K562 (cell line): Measurements from ENCODE around the gene FHIT. TPM values are rescaled to one million over a fixed set of nuclear protein-coding genes. Genes with fewer than 3 reads are reported as not detected.

ENCODE experiments used
- ATAC-seq: fragments of 200-7000 bp; cut with Tn5 transposase; 3 replicates; pipeline ENCODE4 v1.9.1; 2020; ENCODE audit warnings: moderate library complexity
- BruUV-seq: library from RNA; stranded (reverse); fragments of 400-500 nt; replicated peaks from 2 replicates; lab custom pipeline; 2021; lab: Mats Ljungman, UMichigan
- CTCF ChIA-PET: fragments of 300-600 bp; formaldehyde crosslinking; extraction: SDS; loops from one replicate; lab custom pipeline; 2021; ENCODE audit warnings: low intra/inter-chr PET ratio; lab: Yijun Ruan, JAX
- POLR2A ChIA-PET: fragments of 300-600, 350-650 bp; sonication (Branson Sonifier 250); formaldehyde crosslinking; extraction: SDS; loops from one replicate; lab custom pipeline; 2021; ENCODE audit warnings: antibody characterized with exemption, inconsistent platforms; lab: Yijun Ruan, JAX
- DNase-seq, 4 experiments: peaks; one replicate each; pipeline versions ENCODE4 v3.0.0 to v3.0.0-alpha.2; 2011 to 2018; ENCODE audit warnings: low spot score in 3 of 4, mixed read lengths in 3 of 4; ENCODE audit errors: extremely low read depth in 1 of 4
- FAIRE-seq: peaks from 2 replicates; lab custom pipeline; 2011; peaks lifted over from hg19 to GRCh38; lab: Jason Lieb, UNC
- H2AFZ ChIP-seq: 2 replicates; pipeline ENCODE4 v1.6.0; 2011; ENCODE audit warnings: low read depth, low read length, control low read depth, inconsistent platforms
- H3K27ac ChIP-seq: fragments of 200-600 bp; 3 replicates; pipeline ENCODE4 v1.8.0; 2011; ENCODE audit warnings: low read depth, mild to moderate bottlenecking, control low read depth, inconsistent platforms, low read length, moderate library complexity, mixed read lengths; ENCODE audit errors: extremely low read depth
- H3K27me3 ChIP-seq, 2 experiments: fragments of 300-600 bp in 1 of 2; 2 replicates in 1 of 2; 3 replicates in 1 of 2; pipeline versions ENCODE4 v1.6.0 to v1.8.0; 2011; ENCODE audit warnings: inconsistent platforms in 2 of 2, low read length in 2 of 2, mild to moderate bottlenecking in 1 of 2, mixed read lengths in 1 of 2, moderate library complexity in 1 of 2; ENCODE audit not compliant: control insufficient read depth in 2 of 2, insufficient read depth in 2 of 2
- H3K36me3 ChIP-seq: fragments of 300-600 bp; 3 replicates; pipeline ENCODE4 v1.8.0; 2011; ENCODE audit warnings: mild to moderate bottlenecking, low read length, inconsistent platforms; ENCODE audit not compliant: control insufficient read depth, insufficient read depth
- H3K4me1 ChIP-seq, 2 experiments: fragments of 200-600 bp in 1 of 2; replicated peaks in 1 of 2; 2 replicates in 1 of 2; 3 replicates in 1 of 2; pipeline versions ENCODE4 v1.5.1 to v1.8.0; 2011; ENCODE audit warnings: inconsistent platforms in 2 of 2, low read length in 2 of 2, mild to moderate bottlenecking in 1 of 2, mixed read lengths in 1 of 2, moderate library complexity in 1 of 2; ENCODE audit not compliant: control insufficient read depth in 2 of 2, insufficient read depth in 2 of 2
- H3K4me2 ChIP-seq: 2 replicates; pipeline ENCODE4 v1.6.1; 2011; ENCODE audit warnings: low read length, control low read depth, inconsistent platforms, mixed read lengths; ENCODE audit not compliant: insufficient read depth
- H3K4me3 ChIP-seq: fragments of 200-600 bp; sonication (generic), shearing (Covaris generic); 2 replicates; pipeline ENCODE4 v1.5.1; 2016; ENCODE audit warnings: control low read depth, inconsistent platforms
- H3K79me2 ChIP-seq: fragments of 200-600 bp; 3 replicates; pipeline ENCODE4 v1.8.0; 2011; ENCODE audit warnings: low read length, inconsistent platforms; ENCODE audit not compliant: control insufficient read depth, insufficient read depth
- H3K9ac ChIP-seq, 2 experiments: 2 replicates each; pipeline versions ENCODE4 v1.6.0 to v1.6.1; 2011; ENCODE audit warnings: low read depth in 2 of 2, low read length in 2 of 2, control low read depth in 1 of 2, inconsistent platforms in 1 of 2, mild to moderate bottlenecking in 1 of 2, mixed read lengths in 1 of 2; ENCODE audit not compliant: insufficient read depth in 1 of 2
- H3K9me1 ChIP-seq: one replicate; pipeline ENCODE4 v1.6.0; 2011; ENCODE audit warnings: inconsistent platforms, mild to moderate bottlenecking, low read length, moderate library complexity; ENCODE audit not compliant: control insufficient read depth, insufficient read depth
- H3K9me3 ChIP-seq: replicated peaks from 2 replicates; pipeline ENCODE4 v1.5.1; 2011; ENCODE audit warnings: low read depth, low read length, inconsistent platforms; ENCODE audit not compliant: control insufficient read depth, insufficient read depth
- H4K20me1 ChIP-seq: replicated peaks from 2 replicates; pipeline ENCODE4 v1.6.1; 2011; ENCODE audit warnings: low read length, inconsistent platforms, mixed read lengths; ENCODE audit not compliant: control insufficient read depth, insufficient read depth
- ARID1B ChIP-seq: fragments of 450-650 bp; IDR thresholded peaks from 2 replicates; pipeline ENCODE4 v1.6.1; 2016; ENCODE audit warnings: antibody characterized with exemption, mild to moderate bottlenecking, inconsistent platforms
- CTBP1 ChIP-seq: fragments of 450-650 bp; IDR thresholded peaks from 2 replicates; pipeline ENCODE4 v1.6.1; 2016; ENCODE audit warnings: borderline replicate concordance
- CTCFL ChIP-seq: IDR thresholded peaks from 2 replicates; pipeline ENCODE4 v1.6.1; 2011; ENCODE audit warnings: borderline replicate concordance, low read depth, mild to moderate bottlenecking, moderate library complexity, low read length; ENCODE audit not compliant: insufficient read depth, poor library complexity, severe bottlenecking
- EP300 ChIP-seq: IDR thresholded peaks from 2 replicates; pipeline ENCODE4 v1.6.1; 2012; ENCODE audit warnings: low read length, improper control_type of control experiment
- FOXK1 ChIP-seq: sonication (generic); formaldehyde crosslinking; IDR thresholded peaks from 2 replicates; pipeline ENCODE4 v1.8.0; 2022; ENCODE audit warnings: missing genetic modification reagents, mild to moderate bottlenecking, borderline replicate concordance
- FUS ChIP-seq: fragments of 200-400 bp; formaldehyde crosslinking; optimal IDR thresholded peaks from 2 replicates; pipeline ENCODE3; 2017; ENCODE audit warnings: low read depth, low read length
- HNRNPK ChIP-seq: fragments of 200-400 bp; formaldehyde crosslinking; IDR thresholded peaks from one replicate; pipeline ENCODE4 v1.6.1; 2018; ENCODE audit warnings: mild to moderate bottlenecking, low read depth, low read length; ENCODE audit not compliant: poor library complexity, severe bottlenecking
- KHSRP ChIP-seq: fragments of 450-650 bp; IDR thresholded peaks from 2 replicates; pipeline ENCODE4 v1.6.1; 2017
- MXI1 ChIP-seq: IDR thresholded peaks from 2 replicates; pipeline ENCODE4 v1.6.1; 2011; ENCODE audit warnings: low read depth, mild to moderate bottlenecking, improper control_type of control experiment, low read length
- PRMT5 ChIP-seq: sonication (generic); formaldehyde crosslinking; IDR thresholded peaks from 2 replicates; pipeline ENCODE4 v1.5.0; 2020; ENCODE audit warnings: missing genetic modification reagents
- RBM25 ChIP-seq: fragments of 200-400 bp; formaldehyde crosslinking; IDR thresholded peaks from 2 replicates; pipeline ENCODE4 v1.6.1; 2018; ENCODE audit warnings: low read length, low read depth, moderate library complexity; ENCODE audit not compliant: severe bottlenecking
- ZBTB12 ChIP-seq: fragments of 250-450 bp; sonication (Bioruptor Pico); IDR thresholded peaks from 2 replicates; pipeline ENCODE4 v1.4.0; 2020
- ZNF140 ChIP-seq: fragments of 250-450 bp; sonication (Bioruptor Pico); IDR thresholded peaks from 2 replicates; pipeline ENCODE4 v1.8.0; 2021; ENCODE audit warnings: moderate library complexity, mild to moderate bottlenecking, inconsistent platforms
- ZNF311 ChIP-seq: fragments of 250-450 bp; sonication (Bioruptor Pico); IDR thresholded peaks from 2 replicates; pipeline ENCODE4 v1.4.0; 2020; ENCODE audit warnings: mild to moderate bottlenecking, moderate library complexity
- ZNF445 ChIP-seq: fragments of 250-450 bp; sonication (Bioruptor Pico); IDR thresholded peaks from 2 replicates; pipeline ENCODE4 v1.4.0; 2020; ENCODE audit warnings: low read depth, mild to moderate bottlenecking, moderate library complexity
- ZNF778 ChIP-seq: fragments of 450-650 bp; formaldehyde crosslinking; IDR thresholded peaks from 2 replicates; pipeline ENCODE4 v1.4.0; 2020; ENCODE audit warnings: mild to moderate bottlenecking, moderate library complexity
- WGBS: fragments of 100-300 bp; shearing (Covaris generic); methylation state at CpG from one replicate; pipeline ENCODE4 v1.1.6; 2016; ENCODE audit warnings: low coverage, mixed read lengths; ENCODE audit not compliant: insufficient coverage; ENCODE audit errors: missing lambda C conversion rate; 5-methylcytosine and 5-hydroxymethylcytosine counted together
- in situ Hi-C: fragments of 300-500 bp; cut with MboI; formaldehyde crosslinking; loops from 4 replicates; pipeline ENCODE4 v1.15.0; 2018; ENCODE audit warnings: inconsistent platforms, mixed read lengths
- intact Hi-C: fragments of 100-400 bp; cut with micrococcal nuclease; formaldehyde crosslinking; loops from 2 replicates; pipeline ENCODE4 v1.14.2; 2022
- polyA plus RNA-seq, 8 experiments: library from polyadenylated mRNA; depleted of rRNA in 4 of 8; stranded (reverse) in 5 of 8; unstranded in 3 of 8; fragments of >200 nt; fragmentation: Nextera tagmentation in 2 of 8; fragmentation: Illumina TruSeq in 1 of 8; extraction: Ambion mirVana in 2 of 8; extraction: Trizol in 1 of 8; gene quantifications; 2 replicates each; pipeline versions ENCODE4 v1.2.1 to v1.2.3, GENCODE V29; 2011 to 2014; ENCODE audit warnings: inconsistent platforms in 1 of 8, missing spikeins in 1 of 8
- total RNA-seq, 7 experiments: library from RNA; depleted of rRNA in 6 of 7; stranded (reverse); fragments of >200 nt in 6 of 7; fragmentation: Illumina TruSeq in 2 of 7; extraction: Trizol in 2 of 7; gene quantifications; 2 replicates each; pipeline versions ENCODE4 v1.2.1 to v1.2.3, GENCODE V29; 2011 to 2021; ENCODE audit warnings: low replicate concordance in 1 of 7
- TF ChIP-seq, protein P1 (sequence below): fragments of 250-450 bp; sonication (Bioruptor Pico); IDR thresholded peaks from 2 replicates; pipeline ENCODE4 v1.4.0; 2020; ENCODE audit warnings: mild to moderate bottlenecking, moderate library complexity

Gene FHIT
- total and polyA plus RNA-seq, 9 of the 15 experiments (the other 6 are each of a cell fraction or from before 2014, with no cell fraction given) = 1.7 to 9.1 (median 4.3) TPM

GRCh38 chr3:60528651-60529050 is 722.6 kb downstream of the FHIT start:
- Histone ChIP-seq H3K4me3 (no peak overlapping the region), H3K36me3 (no peaks in the 10 kb centered on the region), H3K4me1 (no peaks in the 10 kb centered on the region), H3K27me3 (no peaks in the 10 kb centered on the region), H3K4me2 (no peak overlapping the region), H2AFZ (no peak overlapping the region), H3K9ac (no peak overlapping the region), H3K27ac (no peak overlapping the region), H4K20me1 (no peaks in the 10 kb centered on the region), H3K79me2 (no peaks in the 10 kb centered on the region), H3K9me3 (no peaks in the 10 kb centered on the region), H3K9me1 (no peaks in the 10 kb centered on the region)
- TF ChIP-seq ZNF445 (CRISPR knock-in tag) (no peak), ZNF311 (no peak), EP300 (no peak), ZBTB12 (no peak), PRMT5 (CRISPR knock-in tag) (no peak), KHSRP (no peak), RBM25 (no peak), ZNF778 (no peak), FUS (no peak), ZNF140 (CRISPR knock-in tag) (no peak), CTBP1 (no peak), MXI1 (no peak), HNRNPK (no peak), CTCFL (no peak), ARID1B (no peak), FOXK1 (CRISPR knock-in tag) (no peak)
- TF ChIP-seq, protein P1, sequence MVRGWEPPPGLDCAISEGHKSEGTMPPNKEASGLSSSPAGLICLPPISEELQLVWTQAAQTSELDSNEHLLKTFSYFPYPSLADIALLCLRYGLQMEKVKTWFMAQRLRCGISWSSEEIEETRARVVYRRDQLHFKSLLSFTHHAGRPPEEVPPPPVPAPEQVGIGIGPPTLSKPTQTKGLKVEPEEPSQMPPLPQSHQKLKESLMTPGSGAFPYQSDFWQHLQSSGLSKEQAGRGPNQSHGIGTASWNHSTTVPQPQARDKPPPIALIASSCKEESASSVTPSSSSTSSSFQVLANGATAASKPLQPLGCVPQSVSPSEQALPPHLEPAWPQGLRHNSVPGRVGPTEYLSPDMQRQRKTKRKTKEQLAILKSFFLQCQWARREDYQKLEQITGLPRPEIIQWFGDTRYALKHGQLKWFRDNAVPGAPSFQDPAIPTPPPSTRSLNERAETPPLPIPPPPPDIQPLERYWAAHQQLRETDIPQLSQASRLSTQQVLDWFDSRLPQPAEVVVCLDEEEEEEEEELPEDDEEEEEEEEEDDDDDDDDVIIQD = no peak
- BruUV-seq = no TSS peak
- ATAC-seq (no peak), DNase-seq (no peak), FAIRE-seq (no peak)
- ChIA-PET CTCF (no interaction called here), POLR2A (interaction anchor here (1.9 kb wide), 1 partner anchor 13 kb away, joined by 4 read pairs; no protein-coding TSS in a partner anchor)
- in situ Hi-C loops (no loop called here), intact Hi-C loops (no loop called here)
- 8% methylated on average over 1 of the region's 1 CpG for WGBS
